AG04450 (cell line): ENCODE results near the gene LHX3. TPM values are rescaled to one million over a fixed set of nuclear protein-coding genes. Genes with fewer than 3 reads are reported as not detected.

Source experiments
- CTCF ChIA-PET: fragments of 300-600, 350-600 bp; formaldehyde crosslinking; extraction: SDS; loops from one replicate; lab custom pipeline; 2022; ENCODE audit warnings: antibody characterized with exemption, inconsistent platforms; lab: Charles Lee
- POLR2A ChIA-PET: fragments of 350-600 bp; formaldehyde crosslinking; extraction: SDS; loops from one replicate; lab custom pipeline; 2021; ENCODE audit warnings: antibody characterized with exemption, inconsistent platforms; lab: Yijun Ruan, JAX
- DNase-seq: peaks from one replicate; pipeline ENCODE4 v3.0.0-alpha.2; 2011; ENCODE audit warnings: low read depth, low spot score
- H3K27ac ChIP-seq: one replicate; pipeline ENCODE4 v1.5.1; 2012; ENCODE audit warnings: low read depth, low read length, control low read depth
- H3K27me3 ChIP-seq: one replicate; pipeline ENCODE4 v1.6.0; 2012; ENCODE audit warnings: low read length; ENCODE audit not compliant: control insufficient read depth, insufficient read depth
- H3K4me3 ChIP-seq: 2 replicates; pipeline ENCODE4 v1.5.1; 2011; ENCODE audit warnings: mild to moderate bottlenecking, low read depth, low read length, control low read depth
- H3K9me3 ChIP-seq: 2 replicates; pipeline ENCODE4 v1.5.1; 2012; ENCODE audit warnings: low read length; ENCODE audit not compliant: control insufficient read depth, insufficient read depth
- polyA plus RNA-seq: library from polyadenylated mRNA; depleted of rRNA; stranded (reverse); fragments of >200 nt; gene quantifications from 2 replicates; pipeline ENCODE4 v1.2.3, GENCODE V29; 2011
- TF ChIP-seq, protein P1 (sequence below): IDR thresholded peaks from 2 replicates; pipeline ENCODE4 v1.5.1; 2011; ENCODE audit warnings: low read depth, low read length, control low read depth, inconsistent platforms

The LHX3 gene
- polyA plus RNA-seq, 1 experiment, result not detected

DNA sequence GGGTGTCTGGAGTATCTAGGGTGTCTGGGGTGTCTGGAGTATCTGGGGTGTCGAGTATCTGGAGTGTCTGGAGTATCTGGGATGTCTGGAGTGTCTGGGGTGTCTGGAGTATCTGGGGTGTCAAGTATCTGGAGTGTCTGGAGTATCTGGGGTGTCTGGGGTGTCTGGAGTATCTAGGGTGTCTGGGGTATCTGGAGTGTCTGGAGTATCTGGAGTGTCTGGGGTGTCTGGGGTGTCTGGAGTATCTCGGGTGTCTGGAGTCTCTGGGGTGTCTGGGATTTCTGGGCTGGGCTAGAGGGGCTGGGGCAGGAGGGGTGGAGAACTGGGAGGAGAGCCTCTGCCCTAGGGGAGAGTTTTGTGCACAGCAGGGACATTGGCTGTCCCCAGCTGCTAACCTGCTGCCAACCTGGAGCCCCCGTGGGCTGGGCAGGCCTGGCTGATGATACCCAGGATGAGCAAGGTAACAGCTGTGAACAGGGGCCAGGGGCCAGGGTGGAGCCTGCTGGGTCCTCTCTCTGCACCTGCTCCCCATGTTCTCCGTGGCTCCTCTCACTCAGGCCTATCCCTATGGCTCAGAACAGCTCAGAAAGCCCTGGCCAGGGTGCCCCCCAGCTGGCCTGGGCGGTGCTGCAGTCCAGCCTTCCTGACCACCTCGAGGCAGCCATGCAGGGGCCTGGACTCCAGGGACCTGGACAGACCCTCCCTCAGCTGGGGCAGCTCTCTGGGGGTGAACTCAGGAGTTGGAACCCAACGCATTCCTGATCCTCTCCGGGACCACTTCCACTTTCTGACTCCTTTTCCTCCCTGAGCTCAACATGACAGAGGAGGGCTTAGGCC, 29.9 kb downstream of the LHX3 start:
- CTCF ChIA-PET, result no interaction called here
- DNase-seq, result no peak
- Histone ChIP-seq H3K4me3 (no peak overlapping the region), H3K9me3 (no peaks in the 10 kb centered on the region; the same call in 1 of the 2 replicates), H3K27ac (no peak overlapping the region), H3K27me3 (peaks cover 28% of the 10 kb centered on the region)
- TF ChIP-seq, protein P1, sequence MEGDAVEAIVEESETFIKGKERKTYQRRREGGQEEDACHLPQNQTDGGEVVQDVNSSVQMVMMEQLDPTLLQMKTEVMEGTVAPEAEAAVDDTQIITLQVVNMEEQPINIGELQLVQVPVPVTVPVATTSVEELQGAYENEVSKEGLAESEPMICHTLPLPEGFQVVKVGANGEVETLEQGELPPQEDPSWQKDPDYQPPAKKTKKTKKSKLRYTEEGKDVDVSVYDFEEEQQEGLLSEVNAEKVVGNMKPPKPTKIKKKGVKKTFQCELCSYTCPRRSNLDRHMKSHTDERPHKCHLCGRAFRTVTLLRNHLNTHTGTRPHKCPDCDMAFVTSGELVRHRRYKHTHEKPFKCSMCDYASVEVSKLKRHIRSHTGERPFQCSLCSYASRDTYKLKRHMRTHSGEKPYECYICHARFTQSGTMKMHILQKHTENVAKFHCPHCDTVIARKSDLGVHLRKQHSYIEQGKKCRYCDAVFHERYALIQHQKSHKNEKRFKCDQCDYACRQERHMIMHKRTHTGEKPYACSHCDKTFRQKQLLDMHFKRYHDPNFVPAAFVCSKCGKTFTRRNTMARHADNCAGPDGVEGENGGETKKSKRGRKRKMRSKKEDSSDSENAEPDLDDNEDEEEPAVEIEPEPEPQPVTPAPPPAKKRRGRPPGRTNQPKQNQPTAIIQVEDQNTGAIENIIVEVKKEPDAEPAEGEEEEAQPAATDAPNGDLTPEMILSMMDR, result no peak
- POLR2A ChIA-PET, result no interaction called here

DNA sequence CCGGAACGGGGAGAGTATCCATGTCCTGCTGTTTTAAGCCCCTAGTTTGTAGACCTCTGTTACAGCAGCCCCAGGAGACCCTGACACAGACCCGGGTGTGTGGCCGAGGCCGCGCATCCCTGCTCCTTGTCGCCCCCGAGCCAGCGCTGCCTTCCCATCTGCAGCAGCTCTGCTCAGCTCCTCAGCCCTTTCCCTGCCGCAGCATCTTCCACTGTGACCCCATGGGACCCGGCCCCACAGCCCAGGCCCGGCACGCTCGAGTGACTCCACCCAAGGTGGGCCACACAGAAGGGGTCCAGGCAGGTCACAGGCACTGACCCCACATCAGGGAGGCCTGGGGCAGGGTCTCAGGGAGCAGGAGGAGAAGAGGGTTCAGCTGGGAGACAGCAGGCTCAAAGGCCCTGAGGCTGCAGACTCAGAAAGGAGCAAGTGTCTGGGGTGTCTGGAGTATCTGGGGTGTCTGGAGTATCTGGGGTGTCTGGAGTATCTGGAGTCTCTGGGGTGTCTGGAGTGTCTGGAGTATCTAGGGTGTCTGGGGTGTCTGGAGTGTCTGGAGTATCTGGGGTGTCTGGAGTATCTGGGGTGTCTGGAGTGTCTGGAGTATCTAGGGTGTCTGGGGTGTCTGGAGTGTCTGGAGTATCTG, 31.2 kb downstream of the LHX3 start:
- DNase-seq, result no peak
- H3K27me3 ChIP-seq, result peaks cover 34% of the 10 kb centered on the region
- no peaks in the 10 kb centered on the region; the same call in 1 of the 2 replicates for H3K9me3 ChIP-seq
- no peak overlapping the region for H3K4me3 ChIP-seq
- CTCF ChIA-PET, result no interaction called here
- TF ChIP-seq, protein P1, result no peak
- no peak overlapping the region for H3K27ac ChIP-seq
- POLR2A ChIA-PET, result no interaction called here

DNA sequence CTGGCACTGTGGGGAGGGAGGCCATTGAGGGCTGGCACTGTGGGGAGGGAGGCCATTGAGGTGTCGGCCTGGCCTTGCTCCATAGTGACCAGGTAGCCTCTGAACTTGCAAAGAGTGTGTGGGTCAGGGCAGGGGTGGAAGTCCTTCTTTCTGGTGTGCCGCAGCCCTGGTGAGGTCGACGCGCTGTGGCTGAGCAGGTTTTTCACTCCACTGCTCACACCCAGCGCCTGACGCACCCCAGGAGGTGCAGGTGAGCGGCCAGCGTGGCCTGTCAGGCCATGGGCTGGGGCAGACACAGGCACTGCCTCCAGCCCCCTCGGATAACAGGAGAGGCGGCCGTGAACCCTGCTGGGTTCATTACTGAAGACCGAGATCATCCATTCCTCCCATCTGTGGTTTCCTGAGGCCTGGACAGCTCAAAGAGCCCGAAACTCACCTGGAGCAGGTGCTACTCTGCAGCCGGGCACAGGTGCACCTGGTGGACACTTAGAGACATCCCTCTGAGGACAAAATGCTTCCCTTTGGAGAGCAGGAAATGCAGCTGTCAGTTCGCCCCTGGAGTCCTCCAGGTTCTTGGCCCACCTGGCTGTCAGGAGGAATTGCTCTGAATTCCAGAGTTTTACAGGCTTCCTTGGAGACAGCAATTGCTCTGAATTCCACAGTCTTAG, 32.4 kb downstream of the LHX3 start:
- Histone ChIP-seq H3K4me3 (no peak overlapping the region), H3K27me3 (peaks cover 35% of the 10 kb centered on the region), H3K27ac (no peak overlapping the region), H3K9me3 (no peaks in the 10 kb centered on the region; the same call in 1 of the 2 replicates)
- DNase-seq, result no peak
- TF ChIP-seq, protein P1, result no peak
- POLR2A ChIA-PET, result no interaction called here
- CTCF ChIA-PET, result interaction anchor here (1.3 kb wide), 1 partner anchor 112 kb away, joined by 3 read pairs; no protein-coding TSS in a partner anchor

DNA sequence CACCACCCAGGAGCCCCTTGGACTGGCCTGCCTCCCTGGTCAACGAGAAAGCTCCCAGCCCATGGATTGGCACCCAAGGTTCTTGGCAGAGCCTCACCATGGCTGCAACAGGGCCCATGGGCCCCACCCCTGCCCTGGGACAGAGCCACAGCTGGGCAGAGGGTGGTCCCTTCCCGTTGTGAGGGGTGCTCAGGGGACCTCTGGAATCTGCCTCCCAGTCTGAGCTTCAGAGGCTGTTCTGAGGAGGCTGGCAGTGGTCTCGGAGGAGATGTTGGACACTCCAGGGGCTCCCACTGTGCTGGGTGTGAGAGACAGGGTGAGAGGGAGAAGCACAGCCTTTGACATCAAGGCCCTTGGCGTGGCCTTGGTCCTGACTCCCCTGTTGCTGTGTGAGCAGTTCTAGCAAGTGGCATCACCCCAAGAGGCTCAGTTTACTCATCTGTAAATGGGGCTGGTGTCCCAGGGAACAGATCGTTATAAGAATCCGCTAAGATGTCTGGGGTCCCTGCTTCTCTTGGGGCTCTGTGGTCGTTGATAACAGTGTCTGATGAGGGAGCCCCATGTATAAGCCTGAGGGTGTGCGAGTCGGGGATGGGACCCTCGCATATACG, 33.0 kb downstream of the LHX3 start:
- ChIA-PET CTCF (interaction anchor here (1.3 kb wide), 1 partner anchor 112 kb away, joined by 3 read pairs; no protein-coding TSS in a partner anchor), POLR2A (no interaction called here)
- TF ChIP-seq, protein P1, result no peak
- Histone ChIP-seq H3K4me3 (no peak overlapping the region), H3K27me3 (peaks cover 35% of the 10 kb centered on the region), H3K27ac (no peak overlapping the region), H3K9me3 (no peaks in the 10 kb centered on the region; the same call in 1 of the 2 replicates)
- no peak for DNase-seq
